Body of pancreas (tissue), 4 donors: ENCODE results near the gene IBA57. TPM values are rescaled to one million over a fixed set of nuclear protein-coding genes. Genes with fewer than 3 reads are reported as not detected.
A peak's percentile ranks its signal among the peaks of the same experiment; 100 is the strongest.

Source experiments
- ATAC-seq: fragments of 150-250 bp; one replicate; pipeline ENCODE4 v1.9.1; 2016
- DNase-seq, 4 donors: peaks; one replicate each; pipeline ENCODE4 v3.0.0-alpha.2; 2019
- H3K27ac ChIP-seq, 4 donors: fragments of 200-600 bp; sonication (generic); 1 replicate in 3 of 4; 2 replicates in 1 of 4; pipeline versions ENCODE4 v1.5.1 to v1.6.1; 2016 to 2019; ENCODE audit warnings: mild to moderate bottlenecking in 1 of 4, mixed read lengths in 1 of 4, moderate library complexity in 1 of 4
- H3K27me3 ChIP-seq, 2 donors: fragments of 200-600 bp; sonication (generic); one replicate each; pipeline ENCODE4 v1.6.0; 2016; ENCODE audit warnings: mild to moderate bottlenecking in 1 of 2
- H3K36me3 ChIP-seq, 2 donors: fragments of 200-600 bp; sonication (generic); replicated peaks in 1 of 2; 2 replicates each; pipeline ENCODE4 v1.5.1; 2016; ENCODE audit warnings: low read depth in 2 of 2; ENCODE audit not compliant: insufficient read depth in 1 of 2
- H3K4me1 ChIP-seq: fragments of 200-600 bp; sonication (generic); one replicate; pipeline ENCODE4 v1.6.0; 2016
- H3K4me3 ChIP-seq, 2 donors: fragments of 200-600 bp; sonication (generic); 1 replicate in 1 of 2; 2 replicates in 1 of 2; pipeline ENCODE4 v1.5.1; 2016 to 2019
- H3K9me3 ChIP-seq, 3 donors: fragments of 200-600 bp; sonication (generic); 1 replicate in 2 of 3; 2 replicates in 1 of 3; pipeline ENCODE4 v1.5.1; 2016
- CTCF ChIP-seq, 7 experiments: fragments of 450-650 bp in 4 of 7; fragments of 200-600 bp in 3 of 7; sonication (generic) in 3 of 7; IDR thresholded peaks; one replicate each; pipeline ENCODE4 v1.5.1; 2016 to 2019; ENCODE audit warnings: antibody characterized with exemption in 7 of 7
- POLR2A ChIP-seq, 3 donors: fragments of 450-650 bp; IDR thresholded peaks; one replicate each; pipeline ENCODE4 v1.6.1; 2016; ENCODE audit warnings: antibody characterized with exemption in 3 of 3, mild to moderate bottlenecking in 2 of 3
- WGBS, 2 donors: methylation state at CpG; one replicate each; pipeline ENCODE4 v1.1.5; 2017; 5-methylcytosine and 5-hydroxymethylcytosine counted together
- intact Hi-C: fragments of 100-400 bp; cut with DNase I; formaldehyde crosslinking; loops from one replicate; pipeline ENCODE4 v1.15.1; 2023
- total RNA-seq, 2 donors: library from RNA; depleted of rRNA; stranded (reverse); fragments of >200 nt; gene quantifications; one replicate each; pipeline ENCODE4 v1.1.0, GENCODE V29; 2016

The IBA57 gene
- total RNA-seq, 2 donors from 2014 or later, result 4.7 to 13.5 TPM

GRCh38 chr1:228175316-228176023 lies 9.9 kb downstream of the IBA57 start:
- no peaks in the 10 kb centered on the region for H3K4me1 ChIP-seq
- DNase-seq (no peak), ATAC-seq (peak; percentile 10)
- 82 to 91% methylated on average over 2 to 16 of the region's 18 CpGs for WGBS, 2 donors
- H3K36me3 ChIP-seq, result peaks cover 0 to 2% of the 10 kb centered on the region in 2 donors
- H3K27me3 ChIP-seq, result no peaks in the 10 kb centered on the region
- no peak for TF ChIP-seq CTCF (IDR thresholded peaks at IDR 0.05)
- TF ChIP-seq POLR2A (IDR thresholded peaks at IDR 0.05), result no peak
- no peak overlapping the region for H3K27ac ChIP-seq
- intact Hi-C loops, result no loop called here
- no peaks in the 10 kb centered on the region for H3K9me3 ChIP-seq
- H3K4me3 ChIP-seq, result no peak overlapping the region

DNA sequence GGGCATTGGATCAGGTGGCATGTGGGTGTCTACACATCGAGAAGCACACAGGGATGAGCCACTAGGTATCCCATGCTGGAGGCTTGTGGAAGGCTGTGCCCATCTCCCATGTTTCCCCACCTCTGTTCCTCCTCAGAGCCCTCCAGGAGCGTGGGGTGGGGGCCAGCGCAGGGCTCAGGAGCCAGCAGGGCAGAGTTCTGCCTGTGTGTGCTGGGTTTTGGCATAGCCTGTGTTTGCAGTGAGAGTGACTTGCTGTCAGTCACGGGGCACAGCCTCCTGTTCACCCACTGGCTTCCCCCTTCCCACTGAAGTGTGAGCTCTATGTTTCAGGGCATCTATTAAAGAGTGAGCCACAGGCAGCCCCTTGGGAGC lies 10.4 kb downstream of the IBA57 start:
- no peaks in the 10 kb centered on the region for H3K9me3 ChIP-seq
- no peaks in the 10 kb centered on the region for H3K4me1 ChIP-seq
- peaks cover 0 to 2% of the 10 kb centered on the region in 2 donors for H3K36me3 ChIP-seq
- 100% methylated on average over 1 to 4 of the region's 4 CpGs for WGBS, 2 donors
- intact Hi-C loops, result no loop called here
- no peaks in the 10 kb centered on the region for H3K27me3 ChIP-seq
- ATAC-seq, result no peak
- TF ChIP-seq CTCF (IDR thresholded peaks at IDR 0.05), result no peak
- no peak for DNase-seq
- H3K27ac ChIP-seq, result no peak overlapping the region
- H3K4me3 ChIP-seq, result no peak overlapping the region

- H3K4me3 ChIP-seq, result no peak overlapping the region
- ATAC-seq, result no peak
These were observed 11.0 kb downstream of the IBA57 start for GRCh38 chr1:228176461-228177182.

DNA sequence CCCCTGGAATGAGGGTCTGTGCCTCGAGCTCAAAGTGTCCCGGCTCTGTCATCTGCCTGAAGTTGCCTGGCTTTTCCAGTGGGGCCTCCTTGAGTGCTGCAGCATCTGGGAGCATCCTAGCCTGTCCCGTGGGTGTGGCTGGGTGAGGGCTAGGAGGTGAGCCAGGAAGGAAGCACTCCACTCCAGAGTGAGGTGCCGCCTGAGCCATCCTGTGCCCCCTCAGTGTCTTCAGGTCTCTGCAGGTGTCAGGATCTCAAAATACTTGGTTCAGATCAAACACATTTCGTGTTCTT lies 11.5 kb downstream of the IBA57 start:
- Histone ChIP-seq H3K4me1 (no peaks in the 10 kb centered on the region), H3K9me3 (no peaks in the 10 kb centered on the region), H3K4me3 (no peak overlapping the region), H3K36me3 (peaks cover 0 to 2% of the 10 kb centered on the region in 2 donors), H3K27ac (no peak overlapping the region), H3K27me3 (no peaks in the 10 kb centered on the region)
- intact Hi-C loops, result no loop called here
- no peak for ATAC-seq
- TF ChIP-seq CTCF (IDR thresholded peaks at IDR 0.05) (no peak), POLR2A (IDR thresholded peaks at IDR 0.05) (no peak)
- WGBS, 2 donors, result 90% methylated on average over 3 to 5 of the region's 5 CpGs
- DNase-seq, result no peak

More at GRCh38 chr1:228176461-228177182, 11.0 kb downstream of the IBA57 start:
- no peak overlapping the region for H3K27ac ChIP-seq
- WGBS, 2 donors, result 88 to 92% methylated on average over 7 to 18 of the region's 19 CpGs
- DNase-seq, result no peak
- no peaks in the 10 kb centered on the region for H3K9me3 ChIP-seq
- H3K4me1 ChIP-seq, result no peaks in the 10 kb centered on the region
- H3K27me3 ChIP-seq, result no peaks in the 10 kb centered on the region
- intact Hi-C loops, result no loop called here
- TF ChIP-seq CTCF (IDR thresholded peaks at IDR 0.05), result no peak
- no peak for TF ChIP-seq POLR2A (IDR thresholded peaks at IDR 0.05)
- H3K36me3 ChIP-seq, result peaks cover 0 to 2% of the 10 kb centered on the region in 2 donors
